Breast epithelium (tissue), 3 donors: ENCODE measurements around the gene UPP2.

Experiments
- POLR2A ChIP-seq: fragments of 450-650 bp; IDR thresholded peaks from one replicate; pipeline ENCODE4 v1.6.1; 2016; ENCODE audit warnings: antibody characterized with exemption, mild to moderate bottlenecking, moderate library complexity
- POLR2AphosphoS5 ChIP-seq, 3 donors: sonication (generic); formaldehyde crosslinking; IDR thresholded peaks; one replicate each; pipeline ENCODE4 v1.6.1; 2017; ENCODE audit warnings: antibody characterized with exemption in 3 of 3
- TF ChIP-seq, protein P1 (sequence below), 3 donors: fragments of 450-650 bp; IDR thresholded peaks; one replicate each; pipeline ENCODE4 v1.5.1; 2016 to 2017; ENCODE audit warnings: antibody characterized with exemption in 3 of 3, mild to moderate bottlenecking in 3 of 3, moderate library complexity in 3 of 3

DNA sequence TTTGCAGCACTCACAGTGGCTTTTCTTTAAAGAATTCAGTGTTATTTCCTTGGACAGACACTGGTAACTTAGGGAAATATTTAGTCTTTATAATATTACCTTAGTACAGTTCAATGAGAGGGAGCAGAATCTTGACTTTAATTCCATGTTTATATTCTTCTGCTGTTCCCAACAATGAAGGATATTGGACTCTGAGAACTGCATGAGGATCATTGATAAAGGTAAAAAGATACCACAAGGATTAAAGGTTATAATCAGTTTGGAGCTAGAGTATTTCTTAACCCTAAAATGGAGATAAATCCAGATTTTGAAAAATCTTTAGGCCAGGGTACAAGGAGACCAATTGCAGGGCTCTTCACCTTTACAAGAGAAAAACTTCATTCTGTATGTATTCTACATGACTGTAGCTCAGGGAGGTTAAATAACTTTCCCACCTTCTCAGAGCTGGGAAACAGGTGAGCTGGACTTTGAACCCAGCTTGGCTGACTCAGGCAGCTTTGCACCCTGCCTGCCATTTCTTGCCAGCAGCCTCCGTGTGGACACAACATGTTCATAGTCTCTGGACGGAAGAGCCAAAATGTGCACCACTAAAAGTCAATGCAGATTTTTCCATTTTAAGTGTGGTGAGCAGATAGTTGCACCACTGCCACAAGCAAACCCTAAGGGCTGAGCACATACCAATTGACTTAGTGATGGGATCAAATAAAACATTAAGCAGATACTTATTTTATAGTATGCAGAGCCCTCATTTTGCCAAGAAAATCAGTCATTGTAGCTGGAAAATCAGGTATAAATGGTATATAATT is 26.7 kb downstream of the UPP2 start:
- TF ChIP-seq, protein P1, sequence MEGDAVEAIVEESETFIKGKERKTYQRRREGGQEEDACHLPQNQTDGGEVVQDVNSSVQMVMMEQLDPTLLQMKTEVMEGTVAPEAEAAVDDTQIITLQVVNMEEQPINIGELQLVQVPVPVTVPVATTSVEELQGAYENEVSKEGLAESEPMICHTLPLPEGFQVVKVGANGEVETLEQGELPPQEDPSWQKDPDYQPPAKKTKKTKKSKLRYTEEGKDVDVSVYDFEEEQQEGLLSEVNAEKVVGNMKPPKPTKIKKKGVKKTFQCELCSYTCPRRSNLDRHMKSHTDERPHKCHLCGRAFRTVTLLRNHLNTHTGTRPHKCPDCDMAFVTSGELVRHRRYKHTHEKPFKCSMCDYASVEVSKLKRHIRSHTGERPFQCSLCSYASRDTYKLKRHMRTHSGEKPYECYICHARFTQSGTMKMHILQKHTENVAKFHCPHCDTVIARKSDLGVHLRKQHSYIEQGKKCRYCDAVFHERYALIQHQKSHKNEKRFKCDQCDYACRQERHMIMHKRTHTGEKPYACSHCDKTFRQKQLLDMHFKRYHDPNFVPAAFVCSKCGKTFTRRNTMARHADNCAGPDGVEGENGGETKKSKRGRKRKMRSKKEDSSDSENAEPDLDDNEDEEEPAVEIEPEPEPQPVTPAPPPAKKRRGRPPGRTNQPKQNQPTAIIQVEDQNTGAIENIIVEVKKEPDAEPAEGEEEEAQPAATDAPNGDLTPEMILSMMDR (IDR thresholded peaks at IDR 0.05): no peak
- TF ChIP-seq POLR2A (no peak), POLR2AphosphoS5 (IDR thresholded peaks at IDR 0.05) (no peak)
